ENCODE measurements around the gene EPN2. TPM values are rescaled to one million over a fixed set of nuclear protein-coding genes. Genes with fewer than 3 reads are reported as not detected.

The EPN2 gene
- total RNA-seq, 1 donor from 2014 or later, result 18.3 TPM

DNA sequence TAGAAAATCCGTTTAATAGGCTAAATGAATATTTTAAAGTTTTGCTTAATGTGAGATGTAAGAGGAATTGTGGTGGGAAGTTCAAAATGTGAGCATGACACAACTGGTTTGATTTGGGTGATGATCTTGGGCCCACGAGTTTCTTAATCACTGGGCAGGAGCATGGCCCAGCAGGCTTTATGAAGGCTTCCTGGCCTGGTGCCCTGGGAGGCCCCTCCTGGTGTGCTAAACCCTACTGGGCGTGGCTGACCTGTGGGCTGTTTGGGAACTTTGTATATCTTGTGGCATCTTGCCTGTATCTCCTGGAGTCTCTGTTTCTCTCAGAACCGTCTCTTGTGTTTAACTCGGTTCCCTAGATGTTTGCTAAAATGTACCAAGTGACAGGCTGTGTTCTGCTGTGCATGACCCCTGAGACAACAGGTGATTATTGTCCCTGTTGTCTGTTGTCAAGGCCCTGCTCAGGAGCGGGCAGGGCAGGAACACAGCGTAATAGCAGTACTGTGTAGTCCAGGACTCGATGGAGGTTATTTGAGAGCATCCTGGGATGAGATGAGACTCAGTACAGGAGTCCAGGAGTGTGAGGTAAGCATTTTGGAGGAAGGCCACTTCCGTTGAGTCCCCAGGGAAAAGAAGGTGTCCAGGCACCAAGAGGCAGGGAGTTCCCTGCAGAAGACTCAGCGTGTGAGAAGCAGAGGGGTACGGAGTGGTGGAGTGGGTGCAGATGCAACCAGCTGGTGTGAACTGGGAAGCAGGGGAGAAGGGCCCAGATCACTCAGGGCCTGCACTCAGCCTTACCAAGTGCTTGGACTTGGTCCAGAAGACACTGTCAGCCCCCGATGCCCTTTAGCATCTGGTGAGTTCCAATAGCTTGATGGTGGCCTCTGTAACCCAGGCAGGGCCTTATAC, 76.8 kb downstream of the EPN2 start:
- Histone ChIP-seq H3K36me3 (ENCODE audit: control insufficient read depth in 3 of 3, insufficient read depth in 3 of 3, low read length in 3 of 3) (peaks cover 17 to 35% (median 23%) of the 10 kb centered on the region in 3 donors), H3K9ac (ENCODE audit: low read depth in 1 of 3, low read length in 3 of 3) (peak overlapping the region in 1 of 3 donors; percentile 8), H3K27ac (ENCODE audit: low read depth, low read length) (no peak overlapping the region), H3K27me3 (ENCODE audit: control insufficient read depth in 3 of 3, insufficient read depth in 3 of 3, low read length in 3 of 3) (no peaks in the 10 kb centered on the region), H3K9me3 (ENCODE audit: control insufficient read depth in 3 of 3, low read length in 3 of 3) (no peaks in the 10 kb centered on the region), H3K4me1 (ENCODE audit: control insufficient read depth in 3 of 3, insufficient read depth in 3 of 3, low read length in 3 of 3) (peaks cover 19 to 33% (median 22%) of the 10 kb centered on the region in 3 donors), H3K4me3 (ENCODE audit: low read length in 3 of 3) (no peak overlapping the region)

DNA sequence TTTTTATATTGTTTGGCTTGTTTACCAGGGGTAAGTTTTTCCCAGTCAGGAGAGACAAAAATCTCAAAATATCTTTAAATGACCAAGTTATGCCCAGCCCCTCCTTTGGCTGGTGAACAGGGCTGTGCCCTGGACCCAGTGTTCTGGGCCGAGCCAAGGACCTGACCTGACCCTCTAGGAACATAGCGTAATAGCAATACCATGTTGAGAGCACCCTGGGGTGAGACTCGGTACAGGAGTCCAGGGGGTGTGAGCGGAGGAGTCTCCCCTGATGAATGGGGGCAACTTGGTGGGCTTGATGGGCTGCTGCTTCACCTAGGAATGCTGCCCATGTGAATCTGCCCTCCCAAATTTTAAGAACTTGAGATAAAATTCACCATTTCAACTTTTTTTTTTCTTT, 77.9 kb downstream of the EPN2 start:
- H3K27ac ChIP-seq (ENCODE audit: low read depth, low read length), result no peak overlapping the region
- H3K36me3 ChIP-seq (ENCODE audit: control insufficient read depth in 3 of 3, insufficient read depth in 3 of 3, low read length in 3 of 3), result peaks cover 17 to 32% (median 23%) of the 10 kb centered on the region in 3 donors
- no peaks in the 10 kb centered on the region for H3K27me3 ChIP-seq (ENCODE audit: control insufficient read depth in 3 of 3, insufficient read depth in 3 of 3, low read length in 3 of 3)
- H3K9me3 ChIP-seq (ENCODE audit: control insufficient read depth in 3 of 3, low read length in 3 of 3), result no peaks in the 10 kb centered on the region
- no peak overlapping the region for H3K4me3 ChIP-seq (ENCODE audit: low read length in 3 of 3)
- H3K4me1 ChIP-seq (ENCODE audit: control insufficient read depth in 3 of 3, insufficient read depth in 3 of 3, low read length in 3 of 3), result peaks cover 19 to 30% (median 22%) of the 10 kb centered on the region in 3 donors
- H3K9ac ChIP-seq (ENCODE audit: low read depth in 1 of 3, low read length in 3 of 3), result no peak overlapping the region

- Histone ChIP-seq H3K9me3 (ENCODE audit: control insufficient read depth in 3 of 3, low read length in 3 of 3) (no peaks in the 10 kb centered on the region), H3K27ac (ENCODE audit: low read depth, low read length) (no peak overlapping the region), H3K27me3 (ENCODE audit: control insufficient read depth in 3 of 3, insufficient read depth in 3 of 3, low read length in 3 of 3) (no peaks in the 10 kb centered on the region), H3K9ac (ENCODE audit: low read depth in 1 of 3, low read length in 3 of 3) (peak overlapping the region in 2 of 3 donors; percentile 51 to 62), H3K4me1 (ENCODE audit: control insufficient read depth in 3 of 3, insufficient read depth in 3 of 3, low read length in 3 of 3) (peaks cover 19 to 30% (median 22%) of the 10 kb centered on the region in 3 donors), H3K36me3 (ENCODE audit: control insufficient read depth in 3 of 3, insufficient read depth in 3 of 3, low read length in 3 of 3) (peaks cover 19 to 35% (median 21%) of the 10 kb centered on the region in 3 donors), H3K4me3 (ENCODE audit: low read length in 3 of 3) (no peak overlapping the region)
Observed at GRCh38 chr17:19316761-19317358, 79.7 kb downstream of the EPN2 start.

GRCh38 chr17:19317359-19318095, 80.4 kb downstream of the EPN2 start:
- Histone ChIP-seq H3K9me3 (ENCODE audit: control insufficient read depth in 3 of 3, low read length in 3 of 3) (no peaks in the 10 kb centered on the region), H3K4me1 (ENCODE audit: control insufficient read depth in 3 of 3, insufficient read depth in 3 of 3, low read length in 3 of 3) (peaks cover 19 to 25% (median 22%) of the 10 kb centered on the region in 3 donors), H3K9ac (ENCODE audit: low read depth in 1 of 3, low read length in 3 of 3) (peak overlapping the region in 1 of 3 donors; percentile 62), H3K27me3 (ENCODE audit: control insufficient read depth in 3 of 3, insufficient read depth in 3 of 3, low read length in 3 of 3) (no peaks in the 10 kb centered on the region), H3K36me3 (ENCODE audit: control insufficient read depth in 3 of 3, insufficient read depth in 3 of 3, low read length in 3 of 3) (peaks cover 14 to 28% (median 14%) of the 10 kb centered on the region in 3 donors), H3K4me3 (ENCODE audit: low read length in 3 of 3) (peak overlapping the region in 1 of 3 donors; percentile 49), H3K27ac (ENCODE audit: low read depth, low read length) (no peak overlapping the region)

GRCh38 chr17:19318611-19319010, 81.4 kb downstream of the EPN2 start:
- H3K4me3 ChIP-seq (ENCODE audit: low read length in 3 of 3), result no peak overlapping the region

DNA sequence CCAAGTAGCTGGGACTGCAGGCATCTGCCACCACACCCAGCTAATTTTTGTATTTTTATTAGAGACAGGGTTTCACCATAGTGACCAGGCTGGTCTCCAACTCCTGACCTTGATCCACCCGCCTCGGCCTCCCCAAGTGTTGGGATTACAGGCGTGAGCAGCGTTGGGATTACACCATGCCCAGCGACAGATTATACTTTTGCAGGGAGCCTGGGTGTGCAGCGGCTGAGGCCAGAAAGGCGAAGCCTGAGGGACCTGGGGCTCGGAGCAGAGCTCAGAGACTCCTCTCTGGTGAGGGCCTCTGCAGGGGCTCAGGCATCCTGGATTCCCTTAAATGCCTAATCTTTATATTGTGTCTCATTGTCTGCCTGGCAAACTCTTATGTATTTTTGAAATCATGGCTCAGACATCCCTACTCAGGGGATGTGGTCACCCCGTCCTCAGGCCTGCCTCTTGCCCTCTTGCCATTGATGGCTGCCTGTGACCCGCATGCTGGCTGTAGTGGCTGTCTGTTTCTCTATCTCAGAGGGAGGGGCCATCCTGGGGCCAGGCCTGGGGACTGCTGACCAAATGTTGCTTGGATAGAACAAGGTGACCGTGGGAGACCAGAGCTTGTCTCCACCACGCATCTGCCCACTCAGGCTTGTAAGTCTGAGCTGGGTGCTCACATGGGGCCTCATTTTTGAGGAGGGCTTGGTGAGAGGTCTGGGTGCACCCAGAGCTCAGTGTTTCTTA, 82.8 kb downstream of the EPN2 start:
- Histone ChIP-seq H3K4me1 (ENCODE audit: control insufficient read depth in 3 of 3, insufficient read depth in 3 of 3, low read length in 3 of 3) (peaks cover 12 to 14% (median 13%) of the 10 kb centered on the region in 3 donors), H3K9me3 (ENCODE audit: control insufficient read depth in 3 of 3, low read length in 3 of 3) (no peaks in the 10 kb centered on the region), H3K9ac (ENCODE audit: low read depth in 1 of 3, low read length in 3 of 3) (no peak overlapping the region), H3K27ac (ENCODE audit: low read depth, low read length) (no peak overlapping the region), H3K4me3 (ENCODE audit: low read length in 3 of 3) (no peak overlapping the region), H3K36me3 (ENCODE audit: control insufficient read depth in 3 of 3, insufficient read depth in 3 of 3, low read length in 3 of 3) (peaks cover 4 to 14% (median 6%) of the 10 kb centered on the region in 3 donors), H3K27me3 (ENCODE audit: control insufficient read depth in 3 of 3, insufficient read depth in 3 of 3, low read length in 3 of 3) (no peaks in the 10 kb centered on the region)

More at GRCh38 chr17:19318611-19319010, 81.4 kb downstream of the EPN2 start:
- Histone ChIP-seq H3K27me3 (ENCODE audit: control insufficient read depth in 3 of 3, insufficient read depth in 3 of 3, low read length in 3 of 3) (no peaks in the 10 kb centered on the region), H3K27ac (ENCODE audit: low read depth, low read length) (no peak overlapping the region), H3K9me3 (ENCODE audit: control insufficient read depth in 3 of 3, low read length in 3 of 3) (no peaks in the 10 kb centered on the region), H3K4me1 (ENCODE audit: control insufficient read depth in 3 of 3, insufficient read depth in 3 of 3, low read length in 3 of 3) (peaks cover 19 to 22% (median 19%) of the 10 kb centered on the region in 3 donors), H3K36me3 (ENCODE audit: control insufficient read depth in 3 of 3, insufficient read depth in 3 of 3, low read length in 3 of 3) (peaks cover 6 to 21% (median 6%) of the 10 kb centered on the region in 3 donors), H3K9ac (ENCODE audit: low read depth in 1 of 3, low read length in 3 of 3) (no peak overlapping the region)

DNA sequence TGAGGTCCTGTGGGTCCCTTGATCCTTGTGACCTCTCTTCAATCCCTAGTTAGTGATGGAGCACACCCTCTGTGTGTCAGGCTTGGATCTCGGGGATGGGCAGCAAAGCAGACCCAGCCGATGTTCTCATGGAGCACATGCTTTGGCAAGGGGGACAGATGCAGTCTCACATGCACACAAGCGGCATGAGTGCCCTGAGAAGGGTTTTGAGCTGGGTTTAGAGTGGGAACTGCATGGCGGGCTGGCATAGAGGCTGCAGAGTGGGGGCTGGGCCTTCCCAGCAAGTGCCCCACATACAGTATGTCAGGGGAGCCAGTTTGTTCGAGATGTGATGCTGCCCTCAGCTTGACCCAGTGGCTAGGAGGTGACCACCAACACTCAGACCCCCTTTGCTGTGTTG, 83.7 kb downstream of the EPN2 start:
- H3K9ac ChIP-seq (ENCODE audit: low read depth in 1 of 3, low read length in 3 of 3), result no peak overlapping the region
- peaks cover 4 to 11% (median 4%) of the 10 kb centered on the region in 3 donors for H3K36me3 ChIP-seq (ENCODE audit: control insufficient read depth in 3 of 3, insufficient read depth in 3 of 3, low read length in 3 of 3)
- H3K4me3 ChIP-seq (ENCODE audit: low read length in 3 of 3), result no peak overlapping the region
- H3K27me3 ChIP-seq (ENCODE audit: control insufficient read depth in 3 of 3, insufficient read depth in 3 of 3, low read length in 3 of 3), result no peaks in the 10 kb centered on the region
- H3K27ac ChIP-seq (ENCODE audit: low read depth, low read length), result no peak overlapping the region
- no peaks in the 10 kb centered on the region for H3K9me3 ChIP-seq (ENCODE audit: control insufficient read depth in 3 of 3, low read length in 3 of 3)
- peaks cover 12 to 14% (median 13%) of the 10 kb centered on the region in 3 donors for H3K4me1 ChIP-seq (ENCODE audit: control insufficient read depth in 3 of 3, insufficient read depth in 3 of 3, low read length in 3 of 3)

- Histone ChIP-seq H3K9ac (ENCODE audit: low read depth in 1 of 3, low read length in 3 of 3) (no peak overlapping the region), H3K36me3 (ENCODE audit: control insufficient read depth in 3 of 3, insufficient read depth in 3 of 3, low read length in 3 of 3) (peaks cover 4 to 11% (median 4%) of the 10 kb centered on the region in 3 donors), H3K4me1 (ENCODE audit: control insufficient read depth in 3 of 3, insufficient read depth in 3 of 3, low read length in 3 of 3) (peaks cover 11 to 13% (median 12%) of the 10 kb centered on the region in 3 donors), H3K27ac (ENCODE audit: low read depth, low read length) (no peak overlapping the region), H3K9me3 (ENCODE audit: control insufficient read depth in 3 of 3, low read length in 3 of 3) (no peaks in the 10 kb centered on the region), H3K27me3 (ENCODE audit: control insufficient read depth in 3 of 3, insufficient read depth in 3 of 3, low read length in 3 of 3) (no peaks in the 10 kb centered on the region), H3K4me3 (ENCODE audit: low read length in 3 of 3) (no peak overlapping the region)
Observed at GRCh38 chr17:19321481-19322128, 84.4 kb downstream of the EPN2 start.

GRCh38 chr17:19322129-19322505, 85.0 kb downstream of the EPN2 start:
- peaks cover 6 to 8% (median 7%) of the 10 kb centered on the region in 3 donors for H3K4me1 ChIP-seq (ENCODE audit: control insufficient read depth in 3 of 3, insufficient read depth in 3 of 3, low read length in 3 of 3)
- no peak overlapping the region for H3K9ac ChIP-seq (ENCODE audit: low read depth in 1 of 3, low read length in 3 of 3)
- no peak overlapping the region for H3K4me3 ChIP-seq (ENCODE audit: low read length in 3 of 3)
- no peaks in the 10 kb centered on the region for H3K27me3 ChIP-seq (ENCODE audit: control insufficient read depth in 3 of 3, insufficient read depth in 3 of 3, low read length in 3 of 3)
- peaks cover 4 to 13% (median 4%) of the 10 kb centered on the region in 3 donors for H3K36me3 ChIP-seq (ENCODE audit: control insufficient read depth in 3 of 3, insufficient read depth in 3 of 3, low read length in 3 of 3)
- no peaks in the 10 kb centered on the region for H3K9me3 ChIP-seq (ENCODE audit: control insufficient read depth in 3 of 3, low read length in 3 of 3)
- H3K27ac ChIP-seq (ENCODE audit: low read depth, low read length), result no peak overlapping the region

Data from skeletal muscle tissue (tissue), 4 donors.